GM12864 (cell line): ENCODE results near the gene MSL2.
"Not testable (repeated sequence)": the region's sequence is repeated elsewhere in the genome, so short reads cannot be mapped to it uniquely, and the experiment has no call there.

ENCODE experiments used
- DNase-seq: peaks from one replicate; pipeline ENCODE4 v3.0.0-alpha.2; 2011; ENCODE audit warnings: low read depth
- H3K4me3 ChIP-seq: 2 replicates; pipeline ENCODE4 v1.5.1; 2011; ENCODE audit warnings: mild to moderate bottlenecking, low read depth, low read length, control low read depth
- CTCF ChIP-seq: IDR thresholded peaks from 2 replicates; pipeline ENCODE4 v1.5.1; 2011; ENCODE audit warnings: low read depth, mild to moderate bottlenecking, moderate library complexity, low read length, control low read depth, inconsistent platforms; ENCODE audit errors: missing control alignments

MSL2 gene

GRCh38 chr3:136142592-136142991, 53.5 kb downstream of the MSL2 start:
- no peak for DNase-seq
- no peak for TF ChIP-seq CTCF

GRCh38 chr3:136141891-136142290, 54.2 kb downstream of the MSL2 start:
- no peak for DNase-seq
- TF ChIP-seq CTCF, result no peak
- no peak overlapping the region for H3K4me3 ChIP-seq

More at GRCh38 chr3:136142592-136142991, 53.5 kb downstream of the MSL2 start:
- no peak overlapping the region for H3K4me3 ChIP-seq

GRCh38 chr3:136141291-136141785, 54.8 kb downstream of the MSL2 start:
- DNase-seq, result no peak
- no peak for TF ChIP-seq CTCF
- H3K4me3 ChIP-seq, result no peak overlapping the region

- no peak for TF ChIP-seq CTCF
- no peak for DNase-seq
- H3K4me3 ChIP-seq, result no peak overlapping the region
Measured at GRCh38 chr3:136136454-136136853, 59.7 kb downstream of the MSL2 start.

- H3K4me3 ChIP-seq, result no peak overlapping the region
- no peak for DNase-seq
Measured at GRCh38 chr3:136135039-136135802, 60.9 kb downstream of the MSL2 start.

GRCh38 chr3:136134091-136134490, 62.0 kb downstream of the MSL2 start:
- H3K4me3 ChIP-seq, result no peak overlapping the region
- DNase-seq, result no peak
- no peak for TF ChIP-seq CTCF

More at GRCh38 chr3:136135039-136135802, 60.9 kb downstream of the MSL2 start:
- TF ChIP-seq CTCF, result no peak

- DNase-seq, result not testable (repeated sequence)
Measured at GRCh38 chr3:136131647-136132046, 64.5 kb downstream of the MSL2 start.

More at GRCh38 chr3:136131647-136132046, 64.5 kb downstream of the MSL2 start:
- H3K4me3 ChIP-seq, result not testable (repeated sequence)
